Amniotic stem cell (primary cell): ENCODE data around the gene SLC22A1.
"Not testable (repeated sequence)": the region's sequence is repeated elsewhere in the genome, so short reads cannot be mapped to it uniquely, and the experiment has no call there.

Experiments
- DNase-seq: peaks from one replicate; lab custom pipeline; 2025; lab: John Stamatoyannopoulos, UW

The SLC22A1 gene

GRCh38 chr6:160138839-160139419 is 17.3 kb downstream of the SLC22A1 start:
- DNase-seq, result no peak

- DNase-seq, result peak; percentile 78
These were observed 17.8 kb downstream of the SLC22A1 start for GRCh38 chr6:160139420-160139851.

DNA sequence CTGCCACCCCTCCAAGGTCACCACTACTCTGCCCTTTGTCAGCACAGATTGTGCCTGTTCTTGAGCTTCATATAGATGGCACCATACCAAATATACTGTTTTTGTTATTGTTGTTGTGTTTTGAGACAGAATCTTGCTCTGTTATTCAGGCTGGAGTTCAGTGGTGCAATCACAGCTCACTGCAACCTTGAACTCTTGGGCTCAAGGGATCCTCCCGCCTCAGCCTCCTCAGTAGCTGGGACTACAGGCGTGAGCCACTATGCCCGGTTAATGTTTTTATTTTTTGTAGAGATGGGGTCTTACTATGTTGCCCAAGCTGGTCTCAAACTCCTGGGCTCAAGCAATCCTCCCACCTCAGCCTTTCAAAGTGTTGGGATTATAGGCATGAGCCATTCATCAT is 18.9 kb downstream of the SLC22A1 start:
- not testable (repeated sequence) for DNase-seq

DNA sequence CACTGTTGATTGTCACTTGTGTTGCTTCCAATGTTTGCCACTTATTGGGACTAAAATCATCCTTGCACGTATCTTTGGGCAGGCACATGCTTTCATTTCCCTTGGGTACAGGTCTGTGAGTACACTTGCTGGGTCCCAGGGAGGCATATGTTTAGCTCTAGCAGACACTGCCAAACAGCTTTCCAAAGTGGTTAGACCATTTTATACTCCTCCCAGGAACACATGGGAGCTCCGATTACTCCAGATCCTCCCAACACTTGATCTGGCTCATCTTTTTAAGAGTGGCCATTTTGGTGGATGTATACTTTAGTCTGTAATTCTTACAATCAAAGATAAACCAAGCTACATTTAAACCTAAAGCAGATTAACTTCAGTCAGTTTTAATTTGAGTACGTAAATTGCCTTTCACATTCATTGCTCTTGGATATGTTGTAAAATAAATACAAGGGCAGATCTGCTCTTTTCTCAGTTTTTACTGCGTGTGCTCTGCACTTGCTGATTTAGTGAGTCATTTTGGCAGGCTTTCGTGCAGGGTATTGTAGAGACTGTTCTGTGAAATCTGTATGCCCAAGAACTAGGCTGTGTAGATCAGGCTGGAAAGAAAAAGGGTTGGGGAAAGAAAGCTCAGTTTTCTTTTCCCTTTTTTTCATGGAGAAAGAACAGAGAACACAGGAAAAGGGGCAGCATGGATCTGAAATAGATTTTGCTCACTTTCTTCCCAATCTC is 19.5 kb downstream of the SLC22A1 start:
- peak; percentile 49 for DNase-seq

- DNase-seq, result no peak
These were observed 20.6 kb downstream of the SLC22A1 start for GRCh38 chr6:160142115-160142715.

DNA sequence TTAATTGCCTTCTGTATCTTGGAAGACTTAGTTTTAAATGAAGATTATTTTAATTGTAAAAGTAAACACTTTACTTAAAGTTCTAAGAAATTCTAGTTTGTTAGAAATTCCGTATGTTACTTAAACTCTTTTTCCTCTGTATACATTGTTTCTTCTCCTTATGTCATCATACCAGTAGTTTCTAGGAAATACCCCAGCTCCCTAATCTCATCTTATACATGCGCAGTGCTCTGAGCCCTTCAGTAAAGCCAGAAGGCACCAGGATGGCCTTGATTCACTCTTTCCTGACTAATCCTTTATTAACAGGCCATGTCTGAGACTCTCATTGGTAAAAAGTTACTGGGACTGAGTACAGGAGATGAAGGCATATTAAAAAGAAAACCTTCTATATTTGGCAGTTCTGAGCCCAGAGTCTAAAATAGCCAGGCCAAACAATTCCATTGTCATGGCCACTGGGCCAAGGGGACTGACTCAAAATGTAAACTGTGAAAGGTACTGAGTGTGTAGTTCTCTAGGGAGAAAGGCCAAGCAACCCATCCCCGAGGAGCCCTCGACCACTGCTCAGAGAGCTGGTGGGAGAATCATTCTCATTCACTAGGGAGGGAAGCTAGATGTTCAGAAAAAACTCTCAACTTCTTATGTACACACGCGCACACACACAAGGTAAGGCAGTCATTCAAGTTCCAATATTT is 25.0 kb downstream of the SLC22A1 start:
- DNase-seq, result no peak

- no peak for DNase-seq
These were observed 25.5 kb downstream of the SLC22A1 start for GRCh38 chr6:160147146-160147536.

DNA sequence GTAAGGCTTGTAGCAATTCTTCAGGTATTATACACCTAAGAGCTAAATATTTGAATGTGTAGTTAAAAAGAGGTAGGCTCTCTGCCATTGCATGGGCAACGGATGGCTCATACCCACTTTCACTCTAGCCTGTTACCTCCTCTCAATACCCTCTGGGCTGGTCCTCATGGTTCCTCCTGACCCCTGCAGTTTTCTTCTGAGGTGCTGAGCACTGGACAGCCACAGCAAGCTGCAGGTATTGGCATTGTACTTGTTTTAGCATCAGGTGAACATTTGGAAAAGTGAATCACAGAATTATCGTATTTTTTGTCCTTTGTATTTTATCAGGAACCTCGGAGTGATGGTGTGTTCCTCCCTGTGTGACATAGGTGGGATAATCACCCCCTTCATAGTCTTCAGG is 32.9 kb downstream of the SLC22A1 start:
- DNase-seq, result no peak

DNA sequence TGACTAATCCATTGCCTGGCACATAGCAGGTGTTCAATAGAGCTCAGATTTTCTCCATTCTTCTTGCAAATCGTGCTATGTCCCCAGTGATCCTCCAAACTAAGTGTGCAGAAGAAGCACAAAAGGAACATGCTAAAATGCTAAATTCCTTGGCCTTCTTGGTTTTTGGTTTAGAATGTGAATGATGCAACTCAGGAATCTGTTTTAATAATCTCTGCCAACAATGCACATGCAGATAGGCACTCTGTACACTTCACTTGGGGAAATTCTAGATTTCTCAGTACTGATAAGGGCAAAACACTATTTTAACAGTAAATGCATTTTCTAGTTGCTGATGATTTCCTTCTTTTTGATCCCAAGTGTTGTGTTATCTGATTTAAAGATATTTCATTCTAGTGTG is 35.2 kb downstream of the SLC22A1 start:
- DNase-seq, result no peak

DNA sequence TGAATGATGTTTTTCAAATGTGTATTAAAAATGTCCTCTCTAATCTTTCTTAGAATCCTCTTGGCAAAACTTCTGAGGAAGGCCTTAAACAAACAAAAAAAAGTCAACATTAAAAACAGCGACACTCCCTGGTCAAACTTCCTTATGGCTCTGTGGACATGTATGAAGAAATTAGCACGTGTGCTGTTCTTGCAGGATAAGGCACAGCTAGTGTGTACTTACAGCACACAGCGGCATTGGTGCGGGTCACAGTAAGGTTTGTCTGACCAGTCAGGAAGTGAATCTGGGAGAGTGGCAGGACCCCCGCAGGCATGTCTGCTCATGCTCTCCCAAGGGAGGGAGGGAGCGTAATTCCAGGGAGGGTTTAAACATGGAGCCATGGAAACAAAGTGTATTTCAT is 38.8 kb downstream of the SLC22A1 start:
- DNase-seq, result no peak

DNA sequence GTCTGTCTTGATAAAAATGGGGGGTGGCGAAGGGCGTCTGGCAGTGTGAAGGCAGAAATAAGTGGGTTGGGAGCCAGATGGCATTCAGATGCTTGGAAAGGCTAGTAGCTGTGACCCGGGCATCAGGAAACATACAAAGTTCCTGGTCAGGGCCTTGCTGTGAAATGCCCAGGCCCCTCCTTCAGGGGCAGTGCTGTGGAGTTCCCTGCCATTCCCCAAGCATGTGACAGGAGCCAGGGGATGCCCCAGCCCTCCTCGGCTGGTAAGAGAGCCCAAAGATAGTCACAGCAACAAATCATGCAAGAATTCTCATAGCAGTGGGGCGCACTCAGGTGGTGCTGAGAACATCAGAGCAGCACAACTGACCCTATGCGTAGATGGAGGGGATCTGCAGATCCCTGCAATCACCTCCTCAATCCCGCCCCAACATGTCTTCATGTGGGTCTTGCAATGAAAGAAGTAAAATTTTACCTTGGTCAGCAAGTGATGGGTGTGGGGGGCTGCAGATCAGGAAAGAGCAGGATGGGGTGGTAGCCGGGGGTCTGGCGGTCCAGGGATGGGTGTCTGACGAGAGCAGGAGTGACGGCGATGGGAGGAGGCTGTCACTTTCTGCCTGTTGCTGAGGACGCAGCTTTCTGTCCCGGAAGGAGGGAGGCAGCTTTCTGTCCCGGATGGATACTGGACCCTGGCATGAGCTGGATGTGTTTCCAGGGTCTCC is 39.5 kb downstream of the SLC22A1 start:
- DNase-seq, result no peak

GRCh38 chr6:160161647-160161986 is 40.0 kb downstream of the SLC22A1 start:
- DNase-seq, result no peak

DNA sequence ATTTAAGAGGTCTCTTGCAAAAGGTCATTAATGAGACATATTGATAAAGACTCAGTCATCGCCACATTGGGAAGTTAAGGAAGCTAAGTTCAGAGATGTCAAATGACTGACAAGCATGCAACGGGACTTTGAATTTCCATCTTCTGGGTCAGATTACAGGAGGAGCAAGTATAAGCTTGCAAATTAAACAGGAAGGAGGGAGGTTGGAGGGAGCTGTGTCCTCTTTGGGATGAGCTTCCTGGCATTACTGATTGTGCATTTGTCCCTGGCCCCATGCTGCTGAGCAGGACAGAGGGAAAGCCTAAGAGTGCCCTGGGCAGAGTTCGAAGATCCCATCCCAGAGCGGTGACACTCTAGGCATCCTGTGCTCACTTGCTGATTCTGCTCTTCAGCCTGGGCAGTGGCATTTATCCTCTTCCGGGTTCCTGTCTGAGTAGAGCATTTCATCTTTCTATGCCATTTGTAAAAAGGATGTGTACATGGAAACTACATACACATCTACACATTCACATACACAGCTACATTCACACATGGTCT is 40.5 kb downstream of the SLC22A1 start:
- DNase-seq, result no peak

DNA sequence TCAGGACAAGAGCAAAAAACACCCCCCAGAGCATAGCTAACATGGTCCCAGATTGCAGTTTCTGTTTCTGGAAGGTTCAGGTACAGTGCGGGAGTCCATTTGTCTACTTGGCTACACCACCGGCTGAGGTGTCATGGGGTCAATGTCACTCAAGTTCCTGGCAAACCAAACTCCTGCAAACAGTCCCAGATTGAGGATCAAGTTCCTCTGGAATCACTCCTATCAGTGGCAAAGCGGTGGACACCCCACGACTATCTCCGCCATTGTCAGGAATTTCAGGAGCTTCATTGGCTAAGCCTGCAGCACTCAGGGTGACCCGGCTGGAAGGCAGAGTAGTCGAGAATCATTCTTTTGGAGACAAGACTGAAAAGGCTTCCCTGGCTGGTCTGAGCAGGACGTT is 41.8 kb downstream of the SLC22A1 start:
- DNase-seq, result no peak

GRCh38 chr6:160163912-160164311 is 42.3 kb downstream of the SLC22A1 start:
- DNase-seq, result no peak

GRCh38 chr6:160165928-160166327 is 44.3 kb downstream of the SLC22A1 start:
- DNase-seq, result not testable (repeated sequence)

- DNase-seq, result no peak
These were observed 46.2 kb downstream of the SLC22A1 start for GRCh38 chr6:160167604-160168399.

DNA sequence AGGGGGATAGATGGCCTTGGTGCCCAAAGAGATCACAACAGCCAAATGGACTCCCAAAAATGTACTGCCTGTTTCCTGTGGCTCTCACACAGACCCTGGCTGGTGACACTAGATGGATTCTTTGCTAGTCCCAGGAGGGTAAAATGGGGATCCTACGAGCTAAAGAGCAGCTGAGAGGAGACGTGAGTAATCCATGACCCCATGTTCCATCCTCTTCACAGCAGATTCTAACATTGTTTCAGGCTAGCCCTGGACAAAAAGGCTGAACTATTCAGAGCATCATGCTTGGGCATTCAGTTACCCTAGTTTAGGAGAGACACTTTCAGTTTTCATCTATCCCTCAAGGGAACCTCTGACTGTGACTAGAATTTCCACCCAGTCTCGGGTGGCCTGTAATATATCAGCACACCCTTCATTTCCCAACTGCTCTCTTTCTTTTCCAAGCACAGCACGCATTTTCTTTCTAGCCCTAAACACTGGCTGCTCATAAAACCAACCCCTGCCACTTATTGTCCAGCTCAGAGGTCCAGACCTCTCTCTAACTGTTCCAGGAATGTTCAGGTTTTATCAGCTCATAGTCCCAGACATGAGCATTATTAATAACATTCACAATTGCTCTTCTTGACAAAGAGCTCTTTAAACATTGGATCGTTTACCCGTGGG is 48.5 kb downstream of the SLC22A1 start:
- DNase-seq, result no peak

DNA sequence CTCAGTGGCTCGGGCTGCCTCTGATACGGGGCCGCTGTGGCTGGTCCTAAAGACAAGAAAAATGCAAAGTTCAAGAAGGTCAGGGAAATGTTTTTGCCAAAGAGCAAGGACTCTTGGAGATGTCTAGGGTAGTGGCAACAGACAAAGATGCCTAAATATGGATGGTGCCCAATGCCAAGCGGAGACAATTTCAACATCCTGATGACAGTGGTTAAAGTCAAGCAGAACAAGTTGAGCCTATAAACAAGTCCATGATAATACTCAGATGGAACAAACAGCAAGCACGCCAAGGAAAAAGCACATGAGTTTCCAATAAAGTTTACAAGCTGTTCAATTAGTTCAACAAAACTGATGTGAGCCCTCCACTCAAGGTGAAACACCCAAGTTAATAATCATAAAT is 51.1 kb downstream of the SLC22A1 start:
- DNase-seq, result no peak

GRCh38 chr6:160173806-160174527 is 52.4 kb downstream of the SLC22A1 start:
- no peak for DNase-seq
